SK-N-DZ (cell line): ENCODE results near the gene STAC3.
A peak's percentile ranks its signal among the peaks of the same experiment; 100 is the strongest.

Experiments used
- DNase-seq: peaks from one replicate; pipeline ENCODE4 v3.0.0-alpha.2; 2015; ENCODE audit warnings: low spot score

The STAC3 gene

DNA sequence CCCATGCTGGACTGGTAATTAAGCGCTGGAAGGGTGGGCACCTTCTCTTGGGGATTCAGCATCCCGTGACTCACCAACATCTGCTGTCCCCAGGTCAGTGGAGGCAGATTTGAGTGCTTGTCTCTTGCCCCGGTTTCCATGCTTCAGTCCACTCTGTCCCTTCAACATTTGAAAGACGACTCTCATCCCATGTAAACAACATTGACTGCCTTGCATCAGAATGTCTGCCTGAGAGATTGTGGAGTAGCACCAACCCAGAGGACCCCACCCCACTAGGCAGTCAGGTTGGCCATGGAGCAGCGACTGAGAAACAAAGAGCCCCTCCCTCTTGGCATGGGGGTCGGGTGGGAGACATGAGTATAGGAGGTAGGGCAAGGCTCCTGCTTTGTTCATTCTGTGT lies 4.9 kb upstream of the STAC3 start:
- DNase-seq: no peak

DNA sequence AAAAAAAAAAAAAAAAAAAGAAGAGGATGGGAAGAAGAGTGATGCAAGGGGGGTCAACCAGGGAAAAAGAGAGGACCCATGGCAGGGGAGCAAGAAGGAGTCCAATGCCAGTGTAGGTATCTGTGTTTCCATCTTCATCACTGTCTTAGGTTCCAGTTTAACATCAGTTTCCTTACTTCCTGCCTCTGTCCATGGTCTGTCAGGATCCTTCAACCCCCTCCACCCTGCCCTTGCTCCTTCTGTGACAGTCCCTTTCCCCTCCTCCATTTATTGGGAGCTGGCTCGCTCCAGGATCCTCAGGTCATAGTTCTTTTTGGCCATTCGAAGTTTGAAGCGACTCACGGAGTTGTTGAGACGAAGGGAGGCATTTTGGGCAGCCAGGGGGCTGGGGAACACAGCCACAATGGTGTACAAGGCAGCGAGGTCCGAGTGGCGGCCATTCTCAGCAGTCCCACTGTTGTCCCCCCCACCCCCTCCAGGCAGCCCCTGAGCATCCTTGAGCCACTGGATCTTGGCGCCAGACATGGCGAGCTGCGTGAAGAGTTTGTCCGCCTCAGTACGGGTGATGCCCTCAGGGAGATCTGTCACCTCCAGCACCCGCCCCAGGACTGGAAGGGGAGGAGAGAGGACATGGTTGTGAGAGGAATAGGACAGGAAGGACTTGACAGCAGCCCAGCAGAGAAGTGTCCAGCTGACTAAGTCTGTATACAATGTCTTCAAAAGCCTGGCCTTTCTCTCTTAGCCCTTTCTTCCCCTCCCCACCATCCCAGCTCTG lies 3.7 kb upstream of the STAC3 start:
- DNase-seq: no peak

DNA sequence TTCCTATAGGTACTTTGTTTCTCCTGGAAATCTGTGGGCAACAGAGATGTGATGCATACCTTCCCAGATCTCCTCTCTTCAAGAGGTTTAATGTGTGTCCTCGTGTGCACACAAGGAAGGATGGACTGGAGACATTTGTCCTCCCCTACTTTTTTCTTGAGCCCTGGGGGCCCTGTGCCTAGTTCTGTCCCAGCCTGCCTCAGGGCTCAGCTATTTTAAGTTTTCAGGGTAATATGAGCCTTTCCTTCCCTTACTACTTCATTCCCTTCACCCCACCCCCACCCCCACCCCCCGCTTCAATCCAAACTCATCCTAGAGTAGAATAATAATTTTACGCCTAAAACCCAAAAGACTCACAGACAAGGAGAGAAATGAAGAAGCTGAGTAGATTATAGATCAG lies 446 bp downstream of the STAC3 start:
- DNase-seq: no peak

DNA sequence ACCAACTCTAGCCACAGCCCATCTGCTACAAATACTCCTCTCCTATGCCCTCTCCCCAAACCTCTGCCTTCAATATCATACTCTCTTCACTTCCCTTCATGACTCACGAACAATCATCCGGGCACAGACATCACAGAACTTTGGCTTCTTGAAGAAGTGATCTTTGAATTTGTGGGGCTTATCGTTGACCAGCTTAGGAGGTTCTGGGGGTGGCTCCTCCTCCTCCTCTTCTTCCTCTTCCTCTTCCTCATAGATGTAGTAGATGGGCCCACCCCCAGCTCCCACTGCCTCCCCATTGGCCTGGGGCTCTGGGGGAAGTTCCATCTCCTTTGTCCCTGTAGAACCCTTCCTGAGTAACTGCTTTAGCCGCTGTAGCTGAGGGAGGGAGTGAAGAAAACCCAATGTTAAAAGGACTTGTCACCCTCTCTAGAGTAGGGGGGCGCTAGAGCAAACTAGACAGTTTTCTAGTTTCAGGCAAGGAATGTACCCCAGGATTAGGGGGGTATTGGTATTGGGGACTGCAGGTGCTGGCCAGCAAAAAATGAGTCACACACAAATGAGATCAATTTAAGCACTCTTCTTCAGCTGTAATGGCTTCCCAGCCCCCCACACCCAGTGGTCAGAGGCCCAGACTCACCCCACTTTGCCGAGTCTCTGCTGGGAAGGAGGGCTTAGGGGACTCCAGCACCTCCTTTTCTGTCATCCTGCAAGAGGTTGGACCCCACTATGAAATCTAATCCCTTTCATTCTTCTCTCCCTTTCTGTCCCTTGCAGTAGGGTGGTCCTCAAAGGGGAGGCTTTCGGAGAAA lies 1.8 kb downstream of the STAC3 start:
- no peak for DNase-seq

DNA sequence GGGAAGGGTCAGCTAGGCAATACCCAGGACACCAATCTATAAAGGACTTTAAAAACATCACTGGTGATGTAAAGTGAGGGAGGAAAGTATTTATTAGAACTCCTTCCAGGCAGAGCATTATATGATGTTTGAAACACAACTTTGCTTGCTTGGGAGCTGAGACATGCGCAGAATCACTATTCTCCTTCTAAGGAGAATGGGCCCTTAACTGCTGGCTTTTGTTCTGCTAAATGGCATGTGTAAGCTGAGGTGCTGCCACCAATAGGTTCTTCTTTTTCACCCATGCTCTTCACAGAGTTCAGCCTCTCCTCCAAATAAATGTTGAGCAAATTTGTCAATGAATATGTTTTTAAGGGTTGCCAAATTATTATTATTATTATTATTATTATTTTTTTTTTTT lies 3.9 kb downstream of the STAC3 start:
- no peak for DNase-seq

DNA sequence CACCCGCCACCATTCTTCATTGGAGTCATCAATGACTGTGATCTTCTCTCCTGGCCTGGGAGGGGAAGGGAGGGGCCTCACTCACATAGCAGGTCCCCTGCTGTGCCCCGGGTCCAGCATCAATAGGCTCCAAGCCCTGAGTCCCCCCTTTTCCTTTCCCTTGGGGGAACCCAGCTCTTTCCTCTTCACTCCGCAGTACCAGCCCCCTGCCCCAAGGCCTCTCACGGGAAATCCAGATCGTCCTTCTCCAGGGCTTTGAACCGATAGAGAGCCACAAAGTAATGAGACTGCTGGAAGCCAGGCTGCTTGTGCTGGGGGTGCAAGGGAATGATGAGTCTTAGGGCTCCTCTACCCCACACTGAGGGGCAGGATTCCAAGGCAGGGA lies 6.7 kb downstream of the STAC3 start:
- DNase-seq: no peak

DNA sequence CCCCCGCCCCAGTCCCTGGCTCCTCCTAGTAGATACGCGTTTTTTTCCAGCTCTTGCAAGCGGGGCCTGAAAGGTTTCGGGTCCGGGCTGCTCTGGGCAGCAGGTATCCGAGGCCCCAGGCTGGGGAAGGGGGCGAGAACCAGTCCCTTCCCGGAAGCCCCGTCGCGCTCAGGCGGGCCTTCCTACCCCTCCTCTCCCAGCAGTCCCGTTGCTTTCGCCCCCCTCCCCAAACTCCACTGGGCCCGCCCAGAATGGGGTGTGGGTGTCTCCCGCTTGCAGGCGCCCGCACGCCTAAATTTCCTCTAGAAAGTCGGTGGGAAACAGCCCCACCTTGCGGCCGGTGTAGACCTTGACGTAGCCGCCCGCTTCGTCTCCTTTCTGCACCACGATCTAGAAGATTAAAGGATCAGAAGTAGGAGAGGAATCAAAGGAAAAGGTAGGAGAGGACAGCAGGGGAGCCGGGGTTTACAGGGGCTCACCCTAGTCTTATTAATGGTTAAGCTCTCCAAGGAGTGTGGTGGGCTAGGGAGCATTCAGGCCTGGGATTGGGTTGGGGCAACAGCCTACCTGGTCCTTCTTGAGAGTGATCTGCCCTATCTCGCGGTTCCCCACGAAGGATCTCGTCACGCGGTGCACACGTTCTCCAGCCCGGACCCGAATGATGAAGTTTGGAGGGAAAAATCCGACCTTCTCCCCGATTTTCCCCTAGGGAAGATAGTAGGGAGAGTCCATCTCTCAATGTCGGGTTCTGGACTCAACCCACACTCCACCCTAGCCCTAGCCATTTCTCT lies 7.3 kb downstream of the STAC3 start:
- DNase-seq: peak; percentile 76

DNA sequence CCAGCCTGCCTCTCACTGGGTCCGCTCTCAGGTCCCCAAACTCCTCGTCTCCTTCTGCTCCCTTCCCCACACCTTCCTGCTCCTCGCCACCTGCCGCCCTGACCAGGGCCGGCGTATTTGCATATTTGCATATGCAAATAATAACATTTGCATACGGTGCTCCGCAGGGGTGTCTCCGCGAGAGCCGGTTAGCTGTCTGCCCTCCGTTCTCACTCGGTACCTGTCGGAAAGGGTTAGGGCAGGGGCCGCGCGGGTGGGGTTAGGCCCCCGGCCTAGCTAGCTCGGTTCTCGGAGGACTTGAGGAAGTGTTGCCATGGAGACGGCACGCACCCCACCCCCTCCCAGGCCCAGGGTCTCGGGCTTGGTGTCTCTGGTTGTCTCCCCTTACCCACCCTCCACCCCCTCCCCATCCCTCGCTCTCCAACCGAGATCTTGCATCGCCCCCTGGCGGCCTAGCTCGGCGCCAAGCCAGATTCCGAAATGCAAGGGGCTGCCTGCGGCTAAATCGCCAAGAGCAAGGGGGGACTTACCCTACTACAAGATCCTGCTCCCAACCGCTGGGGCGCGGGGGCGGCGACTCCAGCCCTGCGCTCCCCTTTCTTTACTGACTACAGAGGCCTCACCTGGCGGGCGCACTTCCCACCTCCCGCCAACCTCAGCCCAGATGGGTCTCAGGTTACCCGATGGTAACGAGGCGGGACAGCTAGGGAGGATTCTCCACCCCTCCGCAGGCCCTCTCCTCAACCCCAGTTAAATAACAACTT lies 8.1 kb downstream of the STAC3 start:
- peak; percentile 90 for DNase-seq

DNA sequence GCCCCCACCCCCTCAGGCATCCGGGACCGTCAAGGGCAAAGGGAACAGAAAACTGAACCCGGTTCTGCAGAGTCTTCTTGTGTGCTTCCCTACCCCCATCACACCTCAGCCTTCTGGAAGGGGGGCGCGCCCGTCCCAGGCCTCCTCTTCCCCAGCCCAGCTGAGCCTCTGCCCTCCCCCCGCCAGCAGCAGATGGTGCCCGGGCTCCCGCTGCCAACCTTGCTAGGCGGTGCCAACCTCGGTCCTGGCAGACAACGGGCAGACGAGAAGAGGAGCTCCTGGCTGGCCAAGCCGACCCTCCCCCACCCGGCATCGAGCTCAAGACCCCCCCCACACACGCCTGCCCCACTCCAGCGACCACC lies 8.7 kb downstream of the STAC3 start:
- DNase-seq: no peak

DNA sequence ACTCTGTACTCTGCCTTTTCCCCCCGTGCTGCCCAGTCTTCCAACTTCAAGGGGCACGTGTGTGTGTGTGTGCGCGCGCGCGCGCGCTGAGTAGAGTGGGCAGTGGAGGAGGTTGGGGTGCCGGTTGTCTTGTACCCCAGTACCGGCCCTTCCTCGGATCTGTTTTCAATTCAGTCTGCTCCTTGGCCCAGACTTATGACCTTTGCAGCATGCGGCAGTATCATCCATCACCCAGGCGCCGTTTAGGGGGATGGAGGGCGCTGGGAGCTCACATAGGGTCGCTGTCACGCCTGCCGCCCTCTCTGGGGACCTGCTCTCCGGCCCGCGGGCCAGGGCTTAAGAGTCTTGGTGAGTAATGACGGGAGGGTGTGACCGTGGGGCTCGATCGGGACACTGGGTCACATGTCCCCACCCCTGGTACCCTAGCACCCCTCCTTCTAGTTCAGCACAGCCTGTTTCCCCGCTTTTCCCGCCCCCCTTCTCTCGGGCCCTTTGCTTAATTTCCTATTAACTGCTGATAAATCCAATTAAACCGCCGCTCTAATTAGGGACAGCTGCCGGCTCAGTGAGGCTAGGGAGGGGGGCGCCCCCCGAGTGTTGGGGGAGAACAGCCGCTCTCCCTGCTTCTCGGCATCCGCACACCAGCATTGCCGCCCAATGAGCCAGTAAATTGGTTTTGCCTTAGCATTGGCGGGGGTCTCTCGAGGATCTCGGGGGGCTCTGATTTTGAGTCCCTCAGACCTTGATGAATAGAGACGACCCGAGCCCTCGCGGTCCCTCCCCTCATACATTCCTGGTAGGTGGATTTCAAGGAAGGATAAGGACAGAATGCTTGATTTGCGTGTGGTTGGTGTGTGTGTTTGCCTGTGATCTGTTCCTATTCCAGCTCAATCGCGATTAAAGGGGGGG lies 9.3 kb downstream of the STAC3 start:
- DNase-seq: peak; percentile 57

DNA sequence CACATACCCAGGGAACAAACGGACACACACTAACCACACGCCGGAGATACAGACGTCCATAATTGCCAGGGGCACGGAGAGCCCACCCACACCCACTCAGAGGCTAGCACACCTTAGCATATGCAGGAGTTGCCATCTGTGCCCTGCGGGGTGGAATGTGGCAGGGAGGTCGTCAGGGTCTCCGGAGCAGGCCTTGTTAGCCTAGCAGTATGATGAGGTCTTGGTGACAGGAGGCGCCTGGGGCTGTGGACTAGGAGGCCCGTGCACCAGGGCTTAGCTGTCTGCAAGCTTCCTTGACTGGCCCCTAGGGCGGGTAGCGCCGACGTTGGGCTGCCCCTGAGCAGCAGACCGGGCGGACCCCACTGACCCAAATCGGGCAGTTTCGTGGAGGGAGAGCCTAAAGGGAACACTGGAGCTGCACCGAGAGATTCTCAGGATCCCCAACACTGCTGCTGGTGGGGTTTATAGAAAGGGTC lies 10.0 kb downstream of the STAC3 start:
- peak; percentile 79 for DNase-seq

DNA sequence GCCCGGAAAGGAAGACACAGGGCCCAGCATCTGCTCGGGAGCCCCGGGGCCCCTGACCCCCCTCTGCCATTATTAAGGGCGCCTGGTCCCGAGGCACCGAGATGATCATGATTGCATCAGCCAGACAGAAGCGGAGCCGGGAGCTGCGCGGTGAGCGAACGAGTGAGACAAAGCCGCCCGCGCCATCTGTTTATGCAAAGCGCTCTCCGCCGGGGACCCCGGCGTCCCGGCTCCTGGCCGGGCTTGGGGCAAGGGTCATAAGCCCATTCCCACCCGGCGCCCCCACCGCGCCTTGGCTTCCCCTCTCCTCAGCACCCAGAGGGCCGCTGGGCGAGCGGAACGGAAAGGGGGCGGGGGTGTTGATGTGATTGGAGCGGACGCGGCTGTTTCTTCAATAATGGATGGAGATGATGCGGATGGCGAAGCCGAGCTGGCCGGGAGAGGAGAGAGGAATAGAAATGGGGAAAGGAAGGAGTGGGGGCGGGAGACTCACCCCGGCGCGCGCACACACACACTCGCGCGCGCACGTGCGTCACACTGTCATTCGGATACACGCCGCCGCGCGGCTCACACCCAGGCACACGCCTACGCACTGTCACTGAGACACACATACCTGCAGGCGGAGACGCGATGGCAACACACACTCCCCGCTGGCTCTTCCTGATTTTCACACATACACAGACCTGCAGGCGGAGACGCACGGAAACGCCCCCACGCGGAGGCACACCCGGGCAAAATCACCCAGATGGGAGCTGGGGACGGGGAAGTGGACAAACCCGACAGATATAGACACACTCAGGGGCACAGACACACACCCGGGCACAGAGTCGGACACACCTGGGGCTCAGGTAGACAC lies 10.7 kb downstream of the STAC3 start:
- peak; percentile 86 for DNase-seq

DNA sequence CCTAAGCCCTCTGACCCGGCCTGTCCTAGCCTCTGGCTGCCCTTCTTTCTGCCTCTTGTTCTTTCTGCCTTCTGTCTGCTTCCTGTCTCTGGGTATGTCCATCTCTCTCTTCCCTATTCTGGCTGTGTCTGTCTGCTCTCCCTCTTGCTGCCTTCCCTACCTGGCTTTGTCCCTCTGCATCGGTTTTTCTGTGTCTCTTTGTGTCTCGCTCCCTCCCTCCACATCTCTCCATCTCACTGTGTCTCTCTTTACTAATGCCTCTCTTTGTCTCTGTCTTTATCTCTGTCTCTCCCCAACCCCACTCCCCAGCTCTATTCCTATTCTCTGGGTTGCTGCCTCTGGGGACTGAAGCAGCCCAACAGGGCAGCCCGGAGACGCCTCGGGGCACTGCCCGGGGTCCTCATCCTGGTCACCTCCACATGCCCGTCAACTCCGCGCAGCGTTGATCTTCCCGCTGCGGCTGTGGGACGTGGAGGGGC lies 11.4 kb downstream of the STAC3 start:
- peak; percentile 73 for DNase-seq

DNA sequence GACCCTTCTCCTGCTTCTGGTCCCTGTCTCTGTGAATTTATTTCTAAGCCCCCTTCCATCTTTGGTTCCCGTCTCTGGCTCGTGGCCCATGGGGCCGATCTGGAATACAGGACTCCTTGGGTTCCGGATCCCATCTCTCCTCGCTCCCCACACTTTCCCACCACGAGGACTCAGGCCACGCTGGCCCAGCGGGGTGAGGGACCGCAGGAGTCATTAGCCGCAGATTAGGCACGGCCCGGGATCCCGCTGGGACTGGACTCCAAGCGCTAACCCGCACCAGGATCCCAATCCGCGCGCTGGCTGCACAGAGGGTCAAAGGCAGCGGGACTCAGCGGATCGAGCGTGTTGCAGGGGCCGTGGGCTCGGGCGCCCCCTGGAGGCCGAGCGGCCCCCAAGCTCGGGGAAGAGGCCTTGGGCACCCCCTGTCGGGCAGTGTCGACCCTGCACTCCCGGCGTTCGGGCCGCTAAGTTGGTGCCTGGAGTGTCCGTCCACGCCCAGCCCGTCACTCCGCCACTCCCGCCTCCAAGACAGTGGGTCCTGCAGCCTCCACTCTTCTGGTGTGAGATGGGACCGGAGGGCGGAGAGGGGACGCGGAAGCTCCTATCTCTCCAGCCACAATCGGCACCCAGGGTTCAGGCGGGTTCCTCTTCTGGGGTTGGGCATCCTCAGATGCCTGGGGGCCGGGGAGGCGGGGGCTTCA lies 12.0 kb downstream of the STAC3 start:
- DNase-seq: peak; percentile 93

DNA sequence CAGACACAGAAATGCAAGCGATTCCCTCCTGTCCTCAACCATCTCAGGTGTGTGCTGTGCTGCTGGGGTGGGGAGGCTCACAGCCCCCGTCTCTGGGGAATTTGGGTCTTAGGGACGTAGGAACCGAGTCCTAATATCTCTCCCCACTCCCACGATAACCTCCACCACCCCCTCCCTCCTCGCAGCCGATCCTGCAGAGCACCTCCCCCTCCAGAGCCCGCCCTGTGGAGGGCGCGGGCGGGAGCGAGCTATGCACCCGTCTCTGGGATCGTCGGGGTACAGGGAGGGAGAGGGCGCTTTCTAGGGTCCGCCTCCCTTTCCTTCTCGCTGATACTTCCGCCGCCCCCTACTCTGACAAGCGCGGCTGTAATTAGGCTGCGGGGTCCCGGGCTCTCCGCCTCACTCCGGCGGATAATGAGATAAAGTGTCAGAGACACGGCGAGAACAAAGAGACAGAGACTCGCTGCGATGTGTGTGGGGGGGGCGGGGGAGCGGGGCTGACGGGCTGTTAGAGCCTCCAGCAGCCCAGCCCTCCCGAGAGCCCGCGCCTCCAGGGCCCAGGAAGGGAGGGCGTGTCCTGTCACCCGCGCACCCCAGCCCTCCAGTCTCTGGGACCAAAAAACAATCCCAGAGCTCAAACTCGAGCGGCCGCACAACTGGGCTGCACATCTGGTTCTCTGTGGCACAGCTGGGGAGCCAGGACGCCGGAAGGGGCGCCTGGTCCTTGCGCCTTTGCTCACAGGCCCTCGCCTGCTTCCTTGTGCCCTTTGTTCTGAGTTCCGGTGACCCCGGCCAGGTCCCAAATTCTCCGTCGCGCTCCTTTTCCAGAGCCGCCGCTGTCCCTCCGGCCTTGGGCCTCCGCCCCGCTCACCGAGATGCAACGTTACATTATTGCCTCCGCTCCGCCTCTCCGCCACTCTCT lies 12.8 kb downstream of the STAC3 start:
- no peak for DNase-seq

DNA sequence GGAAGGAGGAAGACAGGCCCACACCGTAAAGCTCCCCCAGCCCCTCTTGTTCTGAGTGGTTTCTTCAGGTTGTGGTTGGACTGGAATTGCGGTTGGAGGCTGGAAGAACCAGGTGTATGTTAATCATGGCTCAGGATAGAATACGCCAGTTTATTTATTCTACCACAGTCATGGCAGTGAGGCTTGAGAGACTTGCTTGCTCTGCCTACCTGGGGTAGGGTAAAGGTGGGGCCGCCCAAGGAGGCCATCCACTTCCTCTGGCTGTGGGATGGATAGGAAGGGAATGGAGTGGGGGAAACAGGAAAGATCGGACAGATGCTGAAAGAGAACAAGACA lies 13.4 kb downstream of the STAC3 start:
- no peak for DNase-seq

DNA sequence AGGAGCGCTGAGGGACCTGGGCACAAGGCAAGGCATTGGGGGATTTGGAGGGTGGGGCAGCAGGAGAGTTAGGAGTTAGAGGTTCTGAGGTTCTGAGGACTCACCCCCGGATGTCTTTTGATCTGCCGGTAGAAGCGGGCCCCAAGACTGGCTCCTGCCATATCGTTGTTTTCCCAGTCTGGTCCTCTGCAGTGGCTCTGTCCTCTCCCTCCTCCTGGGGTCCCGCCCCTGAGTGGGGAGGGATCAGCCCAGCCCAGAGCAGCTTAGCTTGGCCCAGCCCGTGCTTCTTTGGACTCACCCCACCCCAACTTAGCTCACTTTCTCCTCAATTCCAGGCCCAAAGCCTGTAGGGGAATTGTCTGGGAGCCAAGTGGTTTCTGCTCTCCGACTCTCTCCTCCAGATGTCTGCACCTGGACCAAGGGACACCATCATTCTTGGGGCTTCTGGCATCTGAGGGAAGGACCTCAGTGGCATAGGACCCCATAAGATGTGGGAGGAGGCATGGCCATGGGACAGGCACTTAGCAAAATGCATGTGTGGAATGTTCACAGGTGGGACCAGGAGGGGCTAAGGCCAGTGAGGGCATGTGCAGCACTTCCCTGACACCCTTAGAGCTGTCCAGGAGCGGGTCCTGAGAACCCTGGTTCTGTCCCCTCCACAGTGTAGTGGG lies 13.9 kb downstream of the STAC3 start:
- no peak for DNase-seq
